HL-60/S4 (cell line): ENCODE results near the gene NRG3.
"Not testable (repeated sequence)": the region's sequence is repeated elsewhere in the genome, so short reads cannot be mapped to it uniquely, and the experiment has no call there.

Experiments
- in situ Hi-C: fragments of 300-500 bp; cut with MboI; formaldehyde crosslinking; loops from 2 replicates; pipeline ENCODE4 v1.14.3; 2022; ENCODE audit warnings: low sequenced_read_pairs

Gene NRG3

GRCh38 chr10:82953331-82953730 is 1078.3 kb downstream of the NRG3 start:
- in situ Hi-C loops, result no loop called here

- in situ Hi-C loops, result no loop called here
Measured at GRCh38 chr10:82953909-82954308, 1078.9 kb downstream of the NRG3 start.

DNA sequence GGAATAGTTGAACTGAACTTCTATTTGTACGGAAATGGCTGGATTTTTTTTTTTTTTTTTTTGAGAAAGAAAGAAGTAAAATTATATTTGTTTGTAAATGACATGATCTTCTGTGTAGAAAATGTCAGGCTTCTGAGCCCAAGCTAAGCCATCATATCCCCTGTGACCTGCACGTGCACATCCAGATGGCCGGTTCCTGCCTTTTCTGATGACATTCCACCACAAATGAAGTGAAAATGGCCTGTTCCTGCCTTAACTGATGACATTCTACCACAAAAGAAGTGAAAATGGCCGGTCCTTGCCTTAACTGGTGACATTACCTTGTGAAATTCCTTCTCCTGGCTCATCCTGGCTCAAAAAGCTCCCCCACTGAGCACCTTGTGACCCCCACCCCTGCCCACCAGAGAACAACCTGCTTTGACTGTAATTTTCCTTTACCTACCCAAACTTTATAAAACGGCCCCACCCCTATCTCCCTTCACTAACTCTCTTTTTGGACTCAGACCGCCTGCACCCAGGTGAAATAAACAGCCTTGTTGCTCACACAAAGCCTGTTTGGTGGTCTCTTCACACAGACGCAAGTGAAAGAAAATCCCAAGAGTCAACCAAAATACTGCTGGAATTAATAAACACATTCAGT is 1085.5 kb downstream of the NRG3 start:
- in situ Hi-C loops, result not testable (repeated sequence)

- in situ Hi-C loops, result no loop called here
Measured at GRCh38 chr10:82961864-82962263, 1086.9 kb downstream of the NRG3 start.

- in situ Hi-C loops, result no loop called here
Measured at GRCh38 chr10:82966130-82966529, 1091.1 kb downstream of the NRG3 start.

GRCh38 chr10:82968533-82968932 is 1093.5 kb downstream of the NRG3 start:
- in situ Hi-C loops, result no loop called here

GRCh38 chr10:82969405-82969804 is 1094.4 kb downstream of the NRG3 start:
- in situ Hi-C loops, result no loop called here

DNA sequence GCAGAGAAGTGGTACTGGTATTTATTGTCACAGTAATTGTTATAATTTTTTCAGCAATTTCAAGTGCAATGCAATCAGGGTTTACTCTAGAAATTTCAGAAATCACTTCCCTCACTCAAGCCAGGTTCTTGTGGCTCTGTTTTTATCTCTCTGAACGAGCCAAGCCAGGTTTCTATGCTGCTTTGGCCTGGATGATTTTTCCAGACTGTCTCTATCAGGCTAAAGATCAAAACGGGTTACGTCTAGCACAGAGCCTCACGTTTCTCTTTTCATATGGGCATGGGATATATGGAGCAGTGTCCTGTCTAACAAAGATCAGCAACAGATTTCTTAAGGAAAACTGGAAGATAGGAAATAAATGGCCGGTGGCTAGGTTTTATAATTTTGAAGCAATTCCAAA is 1105.3 kb downstream of the NRG3 start:
- in situ Hi-C loops, result no loop called here

GRCh38 chr10:82981137-82981723 is 1106.2 kb downstream of the NRG3 start:
- in situ Hi-C loops, result no loop called here

- in situ Hi-C loops, result no loop called here
Measured at GRCh38 chr10:82982110-82982608, 1107.2 kb downstream of the NRG3 start.

DNA sequence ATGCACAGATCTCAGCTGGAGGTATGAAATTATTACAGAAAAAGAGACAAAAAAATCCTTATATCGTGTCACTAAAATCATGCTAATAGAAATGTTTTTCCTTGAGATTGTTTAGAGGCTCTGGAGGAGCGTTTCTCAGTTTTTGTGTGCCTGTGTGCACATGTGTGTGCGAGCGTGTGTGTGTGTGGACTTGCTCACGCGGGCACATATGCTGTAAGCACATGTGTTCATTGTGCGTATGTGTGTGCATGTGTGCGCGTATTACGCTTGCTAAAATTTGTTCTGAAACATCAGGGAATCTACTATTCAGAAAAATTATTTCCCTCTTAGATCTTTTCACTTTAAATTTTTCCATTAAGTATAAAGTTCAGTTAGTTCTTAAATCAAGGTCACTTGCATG is 1111.2 kb downstream of the NRG3 start:
- in situ Hi-C loops, result no loop called here

DNA sequence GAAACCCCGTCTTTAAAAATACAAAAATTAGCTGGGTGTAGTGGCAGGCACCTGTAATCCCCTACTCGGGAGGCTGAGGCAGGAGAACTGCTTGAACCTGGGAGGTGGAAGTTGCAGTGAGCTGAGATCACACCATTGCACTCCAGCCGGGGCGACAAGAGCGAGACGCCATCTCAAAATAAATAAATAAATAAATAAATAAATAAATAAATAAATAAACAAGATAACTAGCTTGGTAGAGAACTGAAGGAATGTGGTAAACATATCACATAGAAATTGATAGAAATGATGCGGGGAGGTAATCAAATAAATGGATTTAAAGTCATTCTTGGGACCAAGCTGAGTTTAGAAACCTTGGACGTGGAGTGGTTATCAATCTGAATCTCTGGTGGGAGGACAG is 1131.5 kb downstream of the NRG3 start:
- in situ Hi-C loops, result not testable (repeated sequence)

DNA sequence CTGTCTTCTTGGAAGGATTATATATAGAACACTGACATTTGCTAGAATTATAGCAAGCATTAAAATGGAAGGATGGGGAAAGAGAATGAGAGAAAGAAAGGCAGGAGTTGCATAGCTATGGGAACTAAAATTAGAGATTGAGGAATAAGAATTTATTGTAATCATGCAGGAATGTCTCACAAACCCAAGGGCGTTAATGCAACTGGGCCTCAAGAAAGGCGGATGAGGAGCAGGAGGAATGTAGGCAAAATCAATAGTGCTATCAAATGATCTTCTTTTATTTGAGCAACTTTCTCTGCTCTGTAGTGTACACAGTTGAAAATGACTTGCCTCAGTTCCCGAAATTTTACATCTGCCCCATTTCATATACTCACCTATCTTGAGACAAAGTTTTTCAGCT is 1132.5 kb downstream of the NRG3 start:
- in situ Hi-C loops, result no loop called here

DNA sequence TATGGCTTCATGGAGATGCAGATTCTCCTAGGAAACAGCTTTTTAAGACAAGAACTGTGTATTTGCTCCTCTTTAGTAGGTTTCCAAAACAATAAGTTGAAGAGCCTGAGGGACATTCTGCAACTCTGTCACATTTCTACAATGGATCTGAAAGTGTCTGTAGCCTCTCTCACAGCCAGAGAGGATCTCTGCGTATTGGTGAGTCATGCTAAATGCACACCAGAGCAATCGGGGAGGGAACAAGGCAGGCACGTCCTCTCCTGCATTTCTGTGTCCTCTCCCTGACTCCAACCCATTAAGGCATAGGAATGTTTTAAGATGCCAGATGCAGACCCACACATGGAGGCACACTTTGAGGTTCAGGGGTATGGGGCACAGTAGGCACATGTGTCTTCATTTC is 1137.9 kb downstream of the NRG3 start:
- in situ Hi-C loops, result no loop called here

DNA sequence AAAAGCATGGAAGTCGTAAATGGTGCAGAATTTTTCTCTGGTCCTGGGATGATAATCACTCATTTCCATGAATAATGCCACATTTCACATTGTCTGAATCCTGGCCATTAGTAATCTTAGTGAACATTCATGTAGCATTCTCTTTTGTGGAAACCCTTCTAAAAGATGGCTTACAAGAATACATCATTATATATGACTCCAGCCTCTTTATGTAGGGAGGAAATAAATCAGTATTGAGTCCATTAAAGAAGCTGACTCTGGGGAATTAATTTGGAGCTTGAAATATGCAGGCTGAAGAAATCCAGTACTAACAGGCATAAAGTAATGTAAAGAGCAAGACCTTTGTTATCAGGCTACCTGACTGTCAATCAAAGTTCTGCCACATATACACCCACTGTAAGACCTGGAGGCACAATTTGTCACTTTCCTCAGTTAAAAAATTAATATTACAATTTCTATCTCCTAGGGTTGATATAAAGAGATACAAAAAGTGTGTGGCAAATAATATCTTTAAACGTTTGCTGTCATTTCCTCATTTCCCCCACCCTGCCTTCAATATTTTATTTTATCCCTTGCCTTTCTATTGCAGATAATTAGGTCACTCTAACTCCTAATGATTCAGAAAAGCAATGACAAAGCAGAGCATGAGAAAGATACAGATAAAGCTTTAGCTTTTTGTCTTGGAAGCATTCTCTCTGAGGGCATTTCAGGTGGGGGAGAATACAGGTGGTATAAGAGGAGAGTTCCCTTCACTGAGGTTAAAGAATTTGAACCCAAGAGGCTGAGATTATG is 1142.3 kb downstream of the NRG3 start:
- in situ Hi-C loops, result no loop called here

DNA sequence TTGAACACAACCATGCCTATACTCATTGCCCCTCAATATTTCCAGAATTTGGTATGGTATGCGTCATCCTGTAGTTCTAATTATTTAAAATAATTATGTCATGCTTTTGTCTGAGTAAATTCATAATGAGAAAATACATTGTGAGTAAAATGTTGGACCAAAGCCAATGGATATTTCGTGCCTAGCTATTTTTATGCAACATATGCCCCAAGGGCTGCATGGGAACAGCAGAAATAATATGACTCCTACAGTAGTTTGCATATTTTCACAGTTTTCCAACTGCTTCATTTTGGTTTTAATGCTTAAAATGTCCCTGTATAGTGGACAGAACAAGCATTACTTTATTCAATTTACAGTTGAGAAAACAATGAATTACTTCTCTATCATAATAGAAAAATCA is 1148.7 kb downstream of the NRG3 start:
- in situ Hi-C loops, result no loop called here
